Measurements from ENCODE around the gene ADAM23.

Gene ADAM23

GRCh38 chr2:206424134-206424533, 19.2 kb upstream of the ADAM23 start:
- Histone ChIP-seq H3K27me3 (ENCODE audit: control insufficient read depth, insufficient read depth, low read length) (no peaks in the 10 kb centered on the region), H3K4me3 (ENCODE audit: low read length) (no peak overlapping the region)

GRCh38 chr2:206428783-206429182, 14.5 kb upstream of the ADAM23 start:
- H3K9ac ChIP-seq (ENCODE audit: low read length), result no peak overlapping the region
- H3K27me3 ChIP-seq (ENCODE audit: control insufficient read depth, insufficient read depth, low read length), result no peaks in the 10 kb centered on the region
- H3K9me3 ChIP-seq (ENCODE audit: control insufficient read depth, low read length), result no peaks in the 10 kb centered on the region
- no peaks in the 10 kb centered on the region for H3K36me3 ChIP-seq (ENCODE audit: control insufficient read depth, insufficient read depth, low read length)
- no peaks in the 10 kb centered on the region for H3K4me1 ChIP-seq (ENCODE audit: control insufficient read depth, insufficient read depth, low read length)
- H3K4me3 ChIP-seq (ENCODE audit: low read length), result no peak overlapping the region

More at GRCh38 chr2:206424134-206424533, 19.2 kb upstream of the ADAM23 start:
- no peaks in the 10 kb centered on the region for H3K36me3 ChIP-seq (ENCODE audit: control insufficient read depth, insufficient read depth, low read length)
- no peaks in the 10 kb centered on the region for H3K4me1 ChIP-seq (ENCODE audit: control insufficient read depth, insufficient read depth, low read length)
- H3K9ac ChIP-seq (ENCODE audit: low read length), result no peak overlapping the region
- H3K9me3 ChIP-seq (ENCODE audit: control insufficient read depth, low read length), result no peaks in the 10 kb centered on the region

GRCh38 chr2:206430452-206430851, 12.9 kb upstream of the ADAM23 start:
- H3K4me3 ChIP-seq (ENCODE audit: low read length), result no peak overlapping the region
- no peaks in the 10 kb centered on the region for H3K4me1 ChIP-seq (ENCODE audit: control insufficient read depth, insufficient read depth, low read length)
- H3K9ac ChIP-seq (ENCODE audit: low read length), result no peak overlapping the region
- no peaks in the 10 kb centered on the region for H3K27me3 ChIP-seq (ENCODE audit: control insufficient read depth, insufficient read depth, low read length)
- no peaks in the 10 kb centered on the region for H3K9me3 ChIP-seq (ENCODE audit: control insufficient read depth, low read length)
- no peaks in the 10 kb centered on the region for H3K36me3 ChIP-seq (ENCODE audit: control insufficient read depth, insufficient read depth, low read length)

- no peaks in the 10 kb centered on the region for H3K4me1 ChIP-seq (ENCODE audit: control insufficient read depth, insufficient read depth, low read length)
- no peaks in the 10 kb centered on the region for H3K27me3 ChIP-seq (ENCODE audit: control insufficient read depth, insufficient read depth, low read length)
- no peak overlapping the region for H3K4me3 ChIP-seq (ENCODE audit: low read length)
- no peaks in the 10 kb centered on the region for H3K36me3 ChIP-seq (ENCODE audit: control insufficient read depth, insufficient read depth, low read length)
- H3K9me3 ChIP-seq (ENCODE audit: control insufficient read depth, low read length), result no peaks in the 10 kb centered on the region
- H3K9ac ChIP-seq (ENCODE audit: low read length), result no peak overlapping the region
Measured at GRCh38 chr2:206431439-206431838, 11.9 kb upstream of the ADAM23 start.

GRCh38 chr2:206432193-206433082, 10.9 kb upstream of the ADAM23 start:
- Histone ChIP-seq H3K9me3 (ENCODE audit: control insufficient read depth, low read length) (no peaks in the 10 kb centered on the region), H3K4me3 (ENCODE audit: low read length) (no peak overlapping the region)

GRCh38 chr2:206433190-206433589, 10.1 kb upstream of the ADAM23 start:
- Histone ChIP-seq H3K4me1 (ENCODE audit: control insufficient read depth, insufficient read depth, low read length) (no peaks in the 10 kb centered on the region), H3K4me3 (ENCODE audit: low read length) (no peak overlapping the region), H3K36me3 (ENCODE audit: control insufficient read depth, insufficient read depth, low read length) (no peaks in the 10 kb centered on the region), H3K27me3 (ENCODE audit: control insufficient read depth, insufficient read depth, low read length) (no peaks in the 10 kb centered on the region), H3K9me3 (ENCODE audit: control insufficient read depth, low read length) (no peaks in the 10 kb centered on the region), H3K9ac (ENCODE audit: low read length) (no peak overlapping the region)

More at GRCh38 chr2:206432193-206433082, 10.9 kb upstream of the ADAM23 start:
- no peaks in the 10 kb centered on the region for H3K27me3 ChIP-seq (ENCODE audit: control insufficient read depth, insufficient read depth, low read length)
- H3K9ac ChIP-seq (ENCODE audit: low read length), result no peak overlapping the region
- H3K4me1 ChIP-seq (ENCODE audit: control insufficient read depth, insufficient read depth, low read length), result no peaks in the 10 kb centered on the region
- no peaks in the 10 kb centered on the region for H3K36me3 ChIP-seq (ENCODE audit: control insufficient read depth, insufficient read depth, low read length)

GRCh38 chr2:206433686-206434085, 9.6 kb upstream of the ADAM23 start:
- Histone ChIP-seq H3K36me3 (ENCODE audit: control insufficient read depth, insufficient read depth, low read length) (no peaks in the 10 kb centered on the region), H3K9ac (ENCODE audit: low read length) (no peak overlapping the region), H3K4me3 (ENCODE audit: low read length) (no peak overlapping the region), H3K27me3 (ENCODE audit: control insufficient read depth, insufficient read depth, low read length) (no peaks in the 10 kb centered on the region), H3K9me3 (ENCODE audit: control insufficient read depth, low read length) (no peaks in the 10 kb centered on the region), H3K4me1 (ENCODE audit: control insufficient read depth, insufficient read depth, low read length) (no peaks in the 10 kb centered on the region)

GRCh38 chr2:206435742-206436141, 7.6 kb upstream of the ADAM23 start:
- peaks cover 10% of the 10 kb centered on the region for H3K27me3 ChIP-seq (ENCODE audit: control insufficient read depth, insufficient read depth, low read length)
- no peak overlapping the region for H3K4me3 ChIP-seq (ENCODE audit: low read length)
- H3K4me1 ChIP-seq (ENCODE audit: control insufficient read depth, insufficient read depth, low read length), result no peaks in the 10 kb centered on the region
- no peak overlapping the region for H3K9ac ChIP-seq (ENCODE audit: low read length)
- no peaks in the 10 kb centered on the region for H3K36me3 ChIP-seq (ENCODE audit: control insufficient read depth, insufficient read depth, low read length)
- no peaks in the 10 kb centered on the region for H3K9me3 ChIP-seq (ENCODE audit: control insufficient read depth, low read length)

- peaks cover 28% of the 10 kb centered on the region for H3K27me3 ChIP-seq (ENCODE audit: control insufficient read depth, insufficient read depth, low read length)
- H3K4me1 ChIP-seq (ENCODE audit: control insufficient read depth, insufficient read depth, low read length), result peaks cover 7% of the 10 kb centered on the region
- no peak overlapping the region for H3K9ac ChIP-seq (ENCODE audit: low read length)
- no peaks in the 10 kb centered on the region for H3K36me3 ChIP-seq (ENCODE audit: control insufficient read depth, insufficient read depth, low read length)
- H3K9me3 ChIP-seq (ENCODE audit: control insufficient read depth, low read length), result no peaks in the 10 kb centered on the region
- H3K4me3 ChIP-seq (ENCODE audit: low read length), result no peak overlapping the region
Measured at GRCh38 chr2:206438196-206438724, 5.1 kb upstream of the ADAM23 start.

- Histone ChIP-seq H3K27me3 (ENCODE audit: control insufficient read depth, insufficient read depth, low read length) (peaks cover 47% of the 10 kb centered on the region), H3K9ac (ENCODE audit: low read length) (no peak overlapping the region)
Measured at GRCh38 chr2:206442474-206442832, 879 bp upstream of the ADAM23 start.

GRCh38 chr2:206443735-206444527, 599 bp downstream of the ADAM23 start:
- Histone ChIP-seq H3K4me1 (ENCODE audit: control insufficient read depth, insufficient read depth, low read length) (peaks cover 7% of the 10 kb centered on the region), H3K36me3 (ENCODE audit: control insufficient read depth, insufficient read depth, low read length) (no peaks in the 10 kb centered on the region), H3K4me3 (ENCODE audit: low read length) (no peak overlapping the region), H3K9me3 (ENCODE audit: control insufficient read depth, low read length) (no peaks in the 10 kb centered on the region), H3K27me3 (ENCODE audit: control insufficient read depth, insufficient read depth, low read length) (peaks cover 47% of the 10 kb centered on the region), H3K9ac (ENCODE audit: low read length) (no peak overlapping the region)

More at GRCh38 chr2:206442474-206442832, 879 bp upstream of the ADAM23 start:
- H3K4me1 ChIP-seq (ENCODE audit: control insufficient read depth, insufficient read depth, low read length), result peaks cover 7% of the 10 kb centered on the region
- H3K36me3 ChIP-seq (ENCODE audit: control insufficient read depth, insufficient read depth, low read length), result no peaks in the 10 kb centered on the region
- no peaks in the 10 kb centered on the region for H3K9me3 ChIP-seq (ENCODE audit: control insufficient read depth, low read length)
- H3K4me3 ChIP-seq (ENCODE audit: low read length), result no peak overlapping the region

- Histone ChIP-seq H3K9me3 (ENCODE audit: control insufficient read depth, low read length) (no peaks in the 10 kb centered on the region), H3K4me3 (ENCODE audit: low read length) (no peak overlapping the region), H3K36me3 (ENCODE audit: control insufficient read depth, insufficient read depth, low read length) (no peaks in the 10 kb centered on the region), H3K27me3 (ENCODE audit: control insufficient read depth, insufficient read depth, low read length) (peaks cover 37% of the 10 kb centered on the region), H3K4me1 (ENCODE audit: control insufficient read depth, insufficient read depth, low read length) (peaks cover 7% of the 10 kb centered on the region), H3K9ac (ENCODE audit: low read length) (no peak overlapping the region)
Measured at GRCh38 chr2:206445948-206446347, 2.6 kb downstream of the ADAM23 start.

Data from mucosa of stomach (tissue), 1 donor.